HG02840 (cell line): ENCODE data around the gene PRAC2.
"Not testable (repeated sequence)": the region's sequence is repeated elsewhere in the genome, so short reads cannot be mapped to it uniquely, and the experiment has no call there.

Experiments
- ATAC-seq: cut with Tn5 transposase; IDR thresholded peaks from one replicate; pipeline ENCODE4 v1.9.1; 2021; ENCODE audit warnings: mild to moderate bottlenecking, moderate library complexity, moderate number of reproducible peaks; ENCODE audit not compliant: unreplicated experiment, low FRiP score

PRAC2 gene

GRCh38 chr17:48722915-48723422 lies at the start of gene PRAC2:
PRAC2 (plus strand) TSS chr17:48723185; CDS start chr17:48724411, 1,226 bp downstream.
- no peak for ATAC-seq

GRCh38 chr17:48676963-48677558 lies 45.9 kb upstream of the PRAC2 start:
- no peak for ATAC-seq

GRCh38 chr17:48678141-48678971 lies 44.6 kb upstream of the PRAC2 start:
- ATAC-seq: no peak

GRCh38 chr17:48679385-48680096 lies 43.4 kb upstream of the PRAC2 start:
- no peak for ATAC-seq

- no peak for ATAC-seq
Observed at GRCh38 chr17:48681609-48682008, 41.4 kb upstream of the PRAC2 start.

GRCh38 chr17:48690655-48691054 lies 32.3 kb upstream of the PRAC2 start:
- no peak for ATAC-seq

GRCh38 chr17:48692049-48692448 lies 30.9 kb upstream of the PRAC2 start:
- ATAC-seq: no peak

- ATAC-seq: no peak
Observed at GRCh38 chr17:48693178-48693577, 29.8 kb upstream of the PRAC2 start.

- no peak for ATAC-seq
Observed at GRCh38 chr17:48701864-48702532, 21.0 kb upstream of the PRAC2 start.

- ATAC-seq: no peak
Observed at GRCh38 chr17:48704361-48705248, 18.4 kb upstream of the PRAC2 start.

GRCh38 chr17:48711128-48711527 lies 11.9 kb upstream of the PRAC2 start:
- no peak for ATAC-seq

GRCh38 chr17:48715496-48716399 lies 7.2 kb upstream of the PRAC2 start:
- no peak for ATAC-seq

GRCh38 chr17:48716549-48716948 lies 6.4 kb upstream of the PRAC2 start:
- not testable (repeated sequence) for ATAC-seq

GRCh38 chr17:48717367-48718226 lies 5.4 kb upstream of the PRAC2 start:
- no peak for ATAC-seq

- ATAC-seq: no peak
Observed at GRCh38 chr17:48718227-48718760, 4.7 kb upstream of the PRAC2 start.

- ATAC-seq: no peak
Observed at GRCh38 chr17:48718761-48719641, 4.0 kb upstream of the PRAC2 start.
